Naive thymus-derived CD4-positive, alpha-beta T cell (primary cell): Measurements from ENCODE around the gene ELMO3. TPM values are rescaled to one million over a fixed set of nuclear protein-coding genes. Genes with fewer than 3 reads are reported as not detected.

ENCODE experiments used
- ATAC-seq: fragments of 150-1000 bp; cut with Tn5 transposase; 2 replicates; pipeline ENCODE4 v1.10.0; 2021; ENCODE audit warnings: mild to moderate bottlenecking, moderate library complexity
- CTCF ChIA-PET: fragments of 350-600 bp; sonication (Branson Sonifier 250); formaldehyde crosslinking; loops from one replicate; lab custom pipeline; 2021; ENCODE audit warnings: antibody characterized with exemption; lab: Charles Lee
- POLR2A ChIA-PET: fragments of 350-600 bp; sonication (Branson Sonifier 250); formaldehyde crosslinking; loops from one replicate; lab custom pipeline; 2021; ENCODE audit warnings: antibody characterized with exemption, inconsistent platforms; lab: Charles Lee
- DNase-seq, 9 donors: peaks; one replicate each; pipeline versions ENCODE4 v3.0.0 to v3.0.0-alpha.2; 2020 to 2022; ENCODE audit warnings: mixed read lengths in 1 of 9
- H3K27ac ChIP-seq: one replicate; pipeline ENCODE4 v1.7.0; 2013; ENCODE audit warnings: mild to moderate bottlenecking, low read depth, low read length, moderate library complexity
- H3K27me3 ChIP-seq, 2 donors: one replicate each; pipeline ENCODE4 v1.7.0; 2013; ENCODE audit warnings: low read length in 2 of 2, mild to moderate bottlenecking in 2 of 2, moderate library complexity in 2 of 2; ENCODE audit not compliant: control insufficient read depth in 2 of 2, insufficient read depth in 2 of 2
- H3K36me3 ChIP-seq, 3 experiments: 1 replicate in 2 of 3; 2 replicates in 1 of 3; pipeline ENCODE4 v1.7.0; 2013; ENCODE audit warnings: low read length in 3 of 3, mild to moderate bottlenecking in 3 of 3, moderate library complexity in 1 of 3; ENCODE audit not compliant: insufficient read depth in 3 of 3, control insufficient read depth in 2 of 3
- H3K4me1 ChIP-seq, 2 donors: one replicate each; pipeline ENCODE4 v1.7.0; 2013; ENCODE audit warnings: low read length in 2 of 2, mild to moderate bottlenecking in 2 of 2, moderate library complexity in 1 of 2; ENCODE audit not compliant: control insufficient read depth in 2 of 2, insufficient read depth in 2 of 2
- H3K4me3 ChIP-seq: 2 replicates; pipeline ENCODE4 v1.7.0; 2013; ENCODE audit warnings: mild to moderate bottlenecking, low read length
- H3K9me3 ChIP-seq, 3 experiments: 1 replicate in 2 of 3; 2 replicates in 1 of 3; pipeline ENCODE4 v1.7.0; 2013; ENCODE audit warnings: low read length in 3 of 3; ENCODE audit not compliant: control insufficient read depth in 2 of 3
- H3K27ac Mint-ChIP-seq, 9 donors: one replicate each; pipeline ENCODE4 v1.8.0; 2020 to 2022; ENCODE audit warnings: mixed read lengths in 9 of 9, mild to moderate bottlenecking in 8 of 9, moderate library complexity in 5 of 9, inconsistent platforms in 2 of 9
- H3K27me3 Mint-ChIP-seq, 5 donors: one replicate each; pipeline ENCODE4 v1.8.0; 2021 to 2022; ENCODE audit warnings: mixed read lengths in 5 of 5, mild to moderate bottlenecking in 1 of 5
- H3K36me3 Mint-ChIP-seq, 5 donors: one replicate each; pipeline ENCODE4 v1.8.0; 2020 to 2022; ENCODE audit warnings: mixed read lengths in 5 of 5, mild to moderate bottlenecking in 3 of 5, inconsistent platforms in 1 of 5
- H3K4me1 Mint-ChIP-seq, 7 donors: one replicate each; pipeline ENCODE4 v1.8.0; 2020 to 2022; ENCODE audit warnings: mixed read lengths in 7 of 7, mild to moderate bottlenecking in 3 of 7, inconsistent platforms in 1 of 7
- H3K4me3 Mint-ChIP-seq, 10 donors: one replicate each; pipeline ENCODE4 v1.8.0; 2020 to 2022; ENCODE audit warnings: mild to moderate bottlenecking in 10 of 10, mixed read lengths in 10 of 10, moderate library complexity in 6 of 10, inconsistent platforms in 2 of 10
- H3K9me3 Mint-ChIP-seq, 11 donors: one replicate each; pipeline ENCODE4 v1.8.0; 2020 to 2022; ENCODE audit warnings: mixed read lengths in 11 of 11, mild to moderate bottlenecking in 4 of 11, inconsistent platforms in 1 of 11, moderate library complexity in 1 of 11
- intact Hi-C, 2 donors: fragments of 100-400 bp; cut with micrococcal nuclease; formaldehyde crosslinking; loops; one replicate each; pipeline ENCODE4 v1.15.1; 2023
- polyA plus RNA-seq, 2 donors: library from polyadenylated mRNA; unstranded; fragments of 300-500 nt; fragmentation: Illumina TruSeq; gene quantifications; one replicate each; pipeline ENCODE4 v1.2.3, GENCODE V29; 2021
- total RNA-seq, 6 experiments: library from RNA in 5 of 6; stranded (reverse) in 5 of 6; gene quantifications; 1 replicate in 5 of 6; 2 replicates in 1 of 6; pipeline ENCODE4 v1.2.3 and lab custom pipeline; 2021 to 2026

ELMO3 gene
- total and polyA plus RNA-seq, 7 experiments from 2014 or later, result 0.07 to 9.1 (median 5.6) TPM; not detected in 1

DNA sequence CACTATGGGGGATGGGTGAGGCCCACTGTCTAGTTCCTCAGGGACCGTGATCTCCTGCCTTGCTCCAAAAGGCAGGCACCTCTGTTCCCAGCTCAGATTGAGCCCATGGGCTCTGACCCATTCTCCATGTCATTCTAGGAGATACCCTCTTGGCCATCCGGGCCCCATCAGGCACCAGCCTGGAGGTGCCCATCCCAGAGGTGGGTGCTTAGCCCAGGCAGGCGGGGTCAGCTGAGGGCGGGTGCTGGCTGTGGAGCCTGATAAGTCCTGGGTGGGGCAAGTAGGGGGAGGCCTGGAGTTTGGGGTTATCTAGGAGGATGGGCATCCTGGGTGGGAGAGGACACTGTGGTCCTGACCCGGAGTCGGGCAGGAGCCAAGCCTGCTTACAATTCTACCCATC, 4.7 kb upstream of the ELMO3 start:
- Histone ChIP-seq H3K4me3 (no peak overlapping the region), H3K36me3 (peaks cover 7 to 55% (median 23%) of the 10 kb centered on the region in 3 experiments), H3K4me1 (peaks cover 22 to 26% of the 10 kb centered on the region in 2 donors), H3K9me3 (no peaks in the 10 kb centered on the region), H3K27me3 (no peaks in the 10 kb centered on the region), H3K27ac (peak overlapping the region; percentile 94)
- CTCF ChIA-PET, result interaction anchor here (0.8 kb wide), 2 partner anchors 8 to 242 kb away, joined by 3 read pairs; no protein-coding TSS in a partner anchor
- Mint-ChIP-seq H3K27me3 (no peaks in the 10 kb centered on the region), H3K9me3 (no peaks in the 10 kb centered on the region), H3K27ac (peak overlapping the region in 7 of 9 donors; percentile 8 to 93 (median 62)), H3K4me1 (peaks cover 22 to 55% (median 46%) of the 10 kb centered on the region in 7 donors), H3K36me3 (peaks cover 5 to 24% (median 10%) of the 10 kb centered on the region in 5 donors), H3K4me3 (peak overlapping the region in 9 of 10 donors; percentile 83 to 93 (median 92))
- intact Hi-C loops, result no loop called here
- ATAC-seq, result no peak
- no peak for DNase-seq
- POLR2A ChIA-PET, result interaction anchor here (1.2 kb wide), 2 partner anchors 10 to 32 kb away, joined by 3 to 4 read pairs; partner anchors contain the start of gene TMEM208

DNA sequence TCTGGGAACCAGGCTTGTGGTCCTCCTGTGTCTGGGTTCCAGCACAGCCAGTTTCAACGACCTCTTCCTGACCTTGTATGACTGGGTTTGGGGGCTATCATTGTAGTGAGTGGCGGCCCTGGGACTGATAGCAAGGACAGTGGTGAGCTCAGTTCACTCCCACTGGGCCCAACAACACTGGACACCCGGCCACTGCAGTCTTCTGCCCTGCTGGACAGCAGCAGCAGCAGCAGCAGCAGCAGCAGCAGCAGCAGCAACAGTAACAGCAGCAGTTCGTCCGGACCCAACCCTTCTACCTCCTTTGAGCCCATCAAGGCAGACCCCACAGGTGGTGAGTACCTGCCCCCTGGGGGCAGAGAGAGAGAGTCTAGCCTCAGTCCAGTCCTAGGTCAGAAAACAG, 3.3 kb upstream of the ELMO3 start:
- DNase-seq (no peak), ATAC-seq (no peak)
- no peaks in the 10 kb centered on the region for H3K27me3 Mint-ChIP-seq
- H3K9me3 Mint-ChIP-seq, result no peaks in the 10 kb centered on the region
- Histone ChIP-seq H3K4me1 (peaks cover 22 to 26% of the 10 kb centered on the region in 2 donors), H3K27ac (no peak overlapping the region), H3K36me3 (peaks cover 7 to 61% (median 23%) of the 10 kb centered on the region in 3 experiments), H3K4me3 (no peak overlapping the region), H3K27me3 (no peaks in the 10 kb centered on the region), H3K9me3 (no peaks in the 10 kb centered on the region)
- POLR2A ChIA-PET, result no interaction called here
- intact Hi-C loops, result no loop called here
- H3K4me1 Mint-ChIP-seq, result peaks cover 22 to 55% (median 46%) of the 10 kb centered on the region in 7 donors
- H3K27ac Mint-ChIP-seq, result peak overlapping the region in 4 of 9 donors; percentile 41 to 76 (median 54)
- CTCF ChIA-PET, result no interaction called here
- H3K4me3 Mint-ChIP-seq, result peak overlapping the region in 2 of 10 donors; percentile 24
- peaks cover 5 to 27% (median 10%) of the 10 kb centered on the region in 5 donors for H3K36me3 Mint-ChIP-seq

DNA sequence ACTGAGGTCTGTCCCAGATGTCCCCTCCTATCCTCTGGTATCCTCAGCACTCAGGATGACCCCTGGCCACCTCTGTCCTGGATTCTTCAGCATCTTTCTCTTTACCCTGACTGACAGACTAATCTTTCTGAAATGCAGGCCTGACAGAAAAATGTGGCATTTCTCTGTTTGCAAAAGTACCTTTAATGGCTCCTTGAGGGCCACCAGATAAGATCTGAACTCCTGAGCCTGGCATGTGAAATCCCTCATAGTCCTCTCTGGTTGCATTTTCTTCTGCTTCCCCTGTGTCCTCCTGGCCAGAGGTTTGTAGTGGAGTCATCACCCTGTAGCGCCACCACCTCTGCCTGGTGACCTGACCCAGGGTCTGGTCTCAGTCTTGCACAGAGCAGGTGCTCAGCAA, 2.0 kb upstream of the ELMO3 start:
- H3K36me3 Mint-ChIP-seq, result peaks cover 5 to 27% (median 10%) of the 10 kb centered on the region in 5 donors
- ChIA-PET CTCF (interaction anchor here (0.6 kb wide), 1 partner anchor 22 kb away, joined by 4 read pairs; no protein-coding TSS in a partner anchor), POLR2A (interaction anchor here (0.5 to 0.8 kb wide), 2 partner anchors 30 to 409 kb away, joined by 3 to 4 read pairs; no protein-coding TSS in a partner anchor)
- peaks cover 22 to 47% (median 38%) of the 10 kb centered on the region in 7 donors for H3K4me1 Mint-ChIP-seq
- peaks cover 7 to 71% (median 26%) of the 10 kb centered on the region in 3 experiments for H3K36me3 ChIP-seq
- no peaks in the 10 kb centered on the region for H3K9me3 ChIP-seq
- no peaks in the 10 kb centered on the region for H3K27me3 ChIP-seq
- no peak overlapping the region for H3K4me3 Mint-ChIP-seq
- DNase-seq (no peak), ATAC-seq (no peak)
- H3K9me3 Mint-ChIP-seq, result no peaks in the 10 kb centered on the region
- H3K27me3 Mint-ChIP-seq, result no peaks in the 10 kb centered on the region
- no peak overlapping the region for H3K27ac ChIP-seq
- intact Hi-C loops, result no loop called here
- peaks cover 19% of the 10 kb centered on the region in 2 donors for H3K4me1 ChIP-seq
- no peak overlapping the region for H3K4me3 ChIP-seq
- H3K27ac Mint-ChIP-seq, result peak overlapping the region in 4 of 9 donors; percentile 45 to 69 (median 60)

DNA sequence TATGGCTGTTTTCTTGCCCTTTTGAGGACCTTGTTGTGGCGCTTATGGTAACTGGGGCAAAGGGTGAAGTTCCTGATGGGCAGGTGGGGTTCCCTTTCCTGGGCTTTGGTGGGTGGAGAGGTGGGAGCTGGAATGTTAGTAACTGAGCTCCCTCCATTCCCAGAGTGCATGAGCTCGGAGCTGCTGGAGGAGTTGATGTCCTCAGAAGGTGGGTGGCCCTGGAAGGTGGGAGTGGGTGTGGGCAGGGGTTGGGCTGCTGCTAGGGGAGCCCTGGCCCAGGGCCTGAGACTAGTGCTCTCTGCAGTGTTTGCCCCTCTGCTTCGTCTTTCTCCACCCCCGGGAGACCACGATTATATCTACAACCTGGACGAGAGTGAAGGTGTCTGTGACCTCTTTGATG, 1.2 kb upstream of the ELMO3 start:
- ChIA-PET POLR2A (interaction anchor here (1.3 kb wide), 2 partner anchors 11 to 29 kb away, joined by 5 read pairs; partner anchors contain the start of gene TMEM208), CTCF (interaction anchor here (0.6 to 1.3 kb wide), 3 partner anchors 13 to 245 kb away, joined by 3 to 4 read pairs (median 3); no protein-coding TSS in a partner anchor)
- peak overlapping the region in 2 of 9 donors; percentile 12 to 67 for H3K27ac Mint-ChIP-seq

DNA sequence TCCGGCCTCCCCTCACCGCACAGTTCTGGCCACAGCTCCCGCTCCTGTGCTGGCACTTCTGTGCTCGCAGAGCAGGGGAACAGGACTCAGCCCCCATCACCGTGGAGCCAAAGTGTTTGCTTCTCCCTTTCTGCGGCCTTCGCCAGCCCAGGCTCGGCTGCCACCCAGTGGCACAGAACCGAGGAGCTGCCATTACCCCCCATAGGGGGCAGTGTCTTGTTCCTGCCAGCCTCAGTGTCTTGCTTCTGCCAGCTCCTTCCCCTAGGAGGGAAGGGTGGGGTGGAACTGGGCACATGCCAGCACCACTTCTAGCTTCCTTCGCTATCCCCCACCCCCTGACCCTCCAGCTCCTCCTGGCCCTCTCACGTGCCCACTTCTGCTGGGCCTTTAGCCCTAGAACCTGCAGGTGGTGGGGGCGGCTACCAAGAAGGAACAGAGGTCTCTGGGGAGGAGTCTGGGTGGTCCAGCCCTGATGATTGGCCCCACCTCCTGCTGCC, 645 bp upstream of the ELMO3 start:
- Mint-ChIP-seq H3K4me1 (peaks cover 15 to 36% (median 27%) of the 10 kb centered on the region in 7 donors), H3K36me3 (peaks cover 5 to 22% (median 10%) of the 10 kb centered on the region in 5 donors), H3K27me3 (no peaks in the 10 kb centered on the region), H3K27ac (peak overlapping the region in 3 of 9 donors; percentile 12 to 37 (median 12)), H3K4me3 (peak overlapping the region in 1 of 10 donors; percentile 58), H3K9me3 (no peaks in the 10 kb centered on the region)
- Histone ChIP-seq H3K4me1 (peaks cover 9 to 11% of the 10 kb centered on the region in 2 donors), H3K27me3 (no peaks in the 10 kb centered on the region), H3K9me3 (no peaks in the 10 kb centered on the region), H3K4me3 (no peak overlapping the region), H3K36me3 (peaks cover 7 to 85% (median 26%) of the 10 kb centered on the region in 3 experiments), H3K27ac (no peak overlapping the region)
- peak; percentile 71 for ATAC-seq
- CTCF ChIA-PET, result interaction anchor here (0.5 to 1.3 kb wide), 3 partner anchors 13 to 422 kb away, joined by 3 to 4 read pairs (median 3); no protein-coding TSS in a partner anchor
- intact Hi-C loops, result no loop called here
- DNase-seq, result peak in 2 of 9 donors; percentile 17 to 25
- POLR2A ChIA-PET, result interaction anchor here (1.3 kb wide), 2 partner anchors 11 to 29 kb away, joined by 5 read pairs; partner anchors contain the start of gene TMEM208

More for the DNA sequence above, 1.2 kb upstream of the ELMO3 start:
- H3K27ac ChIP-seq, result no peak overlapping the region
- H3K9me3 ChIP-seq, result no peaks in the 10 kb centered on the region
- DNase-seq (no peak), ATAC-seq (no peak)
- no peaks in the 10 kb centered on the region for H3K9me3 Mint-ChIP-seq
- H3K27me3 ChIP-seq, result no peaks in the 10 kb centered on the region
- H3K4me3 Mint-ChIP-seq, result no peak overlapping the region
- H3K4me1 Mint-ChIP-seq, result peaks cover 17 to 42% (median 33%) of the 10 kb centered on the region in 7 donors
- H3K36me3 ChIP-seq, result peaks cover 7 to 80% (median 26%) of the 10 kb centered on the region in 3 experiments
- H3K4me1 ChIP-seq, result peaks cover 15 to 16% of the 10 kb centered on the region in 2 donors
- intact Hi-C loops, result no loop called here
- no peaks in the 10 kb centered on the region for H3K27me3 Mint-ChIP-seq
- no peak overlapping the region for H3K4me3 ChIP-seq
- peaks cover 5 to 24% (median 10%) of the 10 kb centered on the region in 5 donors for H3K36me3 Mint-ChIP-seq

DNA sequence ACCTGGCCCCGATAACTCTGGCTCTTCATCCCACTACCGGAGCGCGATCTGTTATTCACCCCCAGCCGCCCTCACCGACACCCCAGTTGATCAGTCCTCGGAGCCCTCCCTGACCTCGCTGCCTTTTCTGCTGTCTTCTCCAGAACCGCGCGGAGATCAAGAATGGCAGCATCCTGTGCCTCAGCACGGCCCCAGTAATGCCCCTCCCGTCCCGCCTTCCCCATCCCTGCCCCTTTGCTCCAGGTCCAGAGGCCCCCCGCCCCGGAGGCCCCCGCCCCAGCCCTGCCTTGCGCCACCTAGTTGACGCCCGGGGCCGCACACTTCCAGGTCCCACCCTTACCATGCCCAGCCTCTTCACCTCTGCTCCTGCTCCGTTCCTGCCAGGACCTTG, 872 bp downstream of the ELMO3 start:
- Mint-ChIP-seq H3K9me3 (no peaks in the 10 kb centered on the region), H3K27ac (peak overlapping the region in 2 of 9 donors; percentile 62 to 69), H3K4me1 (peaks cover 15 to 26% (median 17%) of the 10 kb centered on the region in 7 donors), H3K4me3 (peak overlapping the region in 1 of 10 donors; percentile 32), H3K27me3 (no peaks in the 10 kb centered on the region), H3K36me3 (peaks cover 5 to 19% (median 10%) of the 10 kb centered on the region in 5 donors)
- H3K4me1 ChIP-seq, result no peaks in the 10 kb centered on the region
- peaks cover 1 to 87% (median 17%) of the 10 kb centered on the region in 3 experiments for H3K36me3 ChIP-seq
- no peak overlapping the region for H3K27ac ChIP-seq
- CTCF ChIA-PET, result no interaction called here
- DNase-seq (no peak), ATAC-seq (no peak)
- no peaks in the 10 kb centered on the region for H3K27me3 ChIP-seq
- no peak overlapping the region for H3K4me3 ChIP-seq
- intact Hi-C loops, result no loop called here
- POLR2A ChIA-PET, result no interaction called here
- no peaks in the 10 kb centered on the region for H3K9me3 ChIP-seq
